Fibroblast of mammary gland (primary cell): ENCODE measurements around the gene DYNC1I1.

Experiments used
- DNase-seq: peaks from one replicate; pipeline ENCODE4 v3.0.0-alpha.2; 2010; ENCODE audit warnings: low read depth
- H3K4me3 ChIP-seq: 2 replicates; pipeline ENCODE4 v1.5.1; 2011; ENCODE audit warnings: low read depth, mild to moderate bottlenecking, low read length, moderate library complexity; ENCODE audit not compliant: control insufficient read depth
- CTCF ChIP-seq: conservative IDR thresholded peaks from 2 replicates; pipeline ENCODE4 v1.5.1; 2011; ENCODE audit warnings: low read depth, low read length, inconsistent platforms; ENCODE audit not compliant: control insufficient read depth, insufficient read depth

The DYNC1I1 gene

DNA sequence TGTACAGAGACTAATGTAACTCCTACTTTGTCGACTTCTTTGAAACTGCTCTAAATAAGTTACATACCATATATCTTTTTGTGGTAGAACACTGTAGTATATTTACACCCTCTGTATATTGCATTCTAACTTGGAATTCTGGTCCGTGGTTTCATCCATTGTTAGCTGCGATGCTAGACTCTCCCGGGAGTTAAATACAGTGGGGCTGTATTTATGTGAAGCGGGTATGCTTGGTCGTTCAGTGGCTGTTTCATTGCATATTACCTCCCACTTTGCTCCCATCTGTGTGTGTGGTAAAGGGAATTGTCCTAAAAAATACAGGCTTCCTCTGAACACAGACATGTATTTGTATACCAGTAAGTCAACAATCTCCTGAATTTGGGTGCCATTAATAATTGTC is 318.4 kb downstream of the DYNC1I1 start:
- H3K4me3 ChIP-seq, result no peak overlapping the region
- no peak for TF ChIP-seq CTCF
- DNase-seq, result no peak

DNA sequence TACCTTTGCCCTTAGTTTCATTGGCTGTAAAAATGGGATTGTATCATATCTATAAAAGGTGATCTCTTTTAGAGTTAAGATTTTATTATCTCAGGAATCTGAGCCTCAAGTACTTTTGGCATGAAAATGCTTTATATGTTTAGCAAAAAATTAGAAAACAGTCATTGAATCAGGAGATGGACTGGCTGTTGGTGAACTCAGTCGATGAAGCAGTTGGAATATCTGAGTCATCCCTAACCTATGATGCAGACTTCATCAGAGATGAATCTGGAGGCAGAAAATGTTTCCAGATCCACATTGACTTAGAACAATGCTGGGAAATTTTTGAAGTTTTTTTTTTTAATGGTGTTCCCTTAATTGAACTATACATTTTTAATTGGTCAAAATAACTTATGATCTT is 321.1 kb downstream of the DYNC1I1 start:
- no peak overlapping the region for H3K4me3 ChIP-seq
- TF ChIP-seq CTCF, result no peak
- DNase-seq, result peak; percentile 94

DNA sequence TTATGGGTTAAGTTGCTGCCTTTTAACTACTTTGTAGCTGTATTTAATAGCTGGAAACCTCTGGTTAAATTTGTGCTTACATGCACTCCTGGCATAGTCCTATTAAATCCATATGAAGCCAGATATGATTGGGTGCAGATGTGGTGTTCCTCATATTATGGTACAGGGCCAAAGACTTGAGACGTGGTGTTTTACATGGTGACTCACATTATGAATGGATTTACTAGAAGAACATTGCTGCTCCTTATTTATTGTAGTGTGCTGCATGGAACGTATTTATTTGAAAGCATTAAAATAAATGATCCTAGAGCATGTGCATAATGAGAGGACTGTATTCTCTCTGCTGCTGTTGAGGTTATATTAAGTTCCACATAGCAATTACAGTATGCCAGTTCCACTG is 325.5 kb downstream of the DYNC1I1 start:
- no peak for TF ChIP-seq CTCF
- peak; percentile 91 for DNase-seq
- no peak overlapping the region for H3K4me3 ChIP-seq

DNA sequence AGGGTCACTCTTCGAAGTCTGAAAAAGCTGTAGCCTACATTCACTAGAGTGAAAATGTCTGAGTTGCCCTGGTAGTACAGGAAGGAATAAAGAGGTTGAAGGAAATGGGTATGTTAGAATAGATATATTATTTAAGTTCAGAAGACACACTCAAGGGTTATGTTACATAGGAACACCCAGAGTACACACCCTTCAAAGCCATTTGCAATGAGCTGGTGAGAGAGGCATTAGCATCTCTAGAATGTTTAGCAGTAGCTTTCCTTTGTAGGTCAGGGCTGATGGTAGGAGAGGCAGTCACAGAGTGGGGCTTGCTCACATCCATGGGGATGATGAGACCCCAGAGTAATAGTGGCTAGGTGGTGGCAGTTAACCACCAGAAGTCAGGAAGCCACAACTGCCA is 328.4 kb downstream of the DYNC1I1 start:
- no peak overlapping the region for H3K4me3 ChIP-seq
- no peak for DNase-seq
- TF ChIP-seq CTCF, result no peak

DNA sequence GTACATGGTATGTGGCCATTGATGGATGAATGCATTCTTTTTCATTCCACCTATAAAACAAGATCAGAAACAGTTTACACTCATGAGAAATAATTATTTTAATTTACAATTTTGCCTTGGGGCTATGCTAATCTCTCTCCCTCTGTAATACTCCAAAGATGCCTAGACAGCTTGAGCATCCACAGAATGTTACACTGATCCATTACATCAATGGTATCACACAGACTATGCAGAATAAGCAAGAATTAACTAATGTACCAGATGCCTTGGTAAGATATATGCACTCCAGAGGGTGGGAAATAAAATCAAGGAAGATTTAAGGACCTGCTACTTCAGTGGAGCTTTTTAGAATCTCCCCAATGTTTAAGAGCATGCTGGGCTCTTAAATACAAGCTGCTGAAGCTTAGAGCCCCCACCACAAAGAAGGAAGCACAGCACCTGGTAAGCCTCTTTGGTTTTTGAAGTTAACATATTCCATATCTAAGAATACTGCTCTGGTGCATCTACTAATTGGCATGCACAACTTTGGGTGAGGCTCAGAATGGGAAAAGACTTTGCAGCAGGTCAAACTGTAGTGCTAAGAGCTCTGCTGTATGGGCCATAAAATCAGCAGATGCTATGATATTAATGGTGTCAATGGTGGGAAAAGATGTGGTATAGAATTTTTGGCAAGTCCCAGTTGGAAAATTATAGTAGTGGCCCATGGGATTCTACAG is 329.9 kb downstream of the DYNC1I1 start:
- TF ChIP-seq CTCF, result no peak
- no peak for DNase-seq
- no peak overlapping the region for H3K4me3 ChIP-seq

DNA sequence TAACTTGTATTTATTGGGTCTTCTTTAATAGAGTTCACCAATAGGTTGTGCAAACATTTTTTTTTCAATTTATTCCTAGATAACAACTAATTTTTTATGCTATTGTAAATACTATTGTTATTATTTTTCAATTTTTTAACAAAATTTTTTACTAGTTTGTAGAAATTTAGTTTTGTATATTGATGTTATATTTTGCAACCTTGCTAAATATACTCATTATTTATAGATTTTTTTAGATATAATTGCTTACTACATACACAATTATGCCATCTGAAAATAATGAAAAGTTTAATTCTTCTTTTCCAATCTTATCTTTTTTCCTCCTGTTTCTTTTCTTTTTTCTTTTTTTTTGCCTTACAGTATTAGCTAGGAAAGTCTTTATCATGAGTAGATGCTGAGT is 332.6 kb downstream of the DYNC1I1 start:
- H3K4me3 ChIP-seq, result no peak overlapping the region
- no peak for TF ChIP-seq CTCF
- no peak for DNase-seq

DNA sequence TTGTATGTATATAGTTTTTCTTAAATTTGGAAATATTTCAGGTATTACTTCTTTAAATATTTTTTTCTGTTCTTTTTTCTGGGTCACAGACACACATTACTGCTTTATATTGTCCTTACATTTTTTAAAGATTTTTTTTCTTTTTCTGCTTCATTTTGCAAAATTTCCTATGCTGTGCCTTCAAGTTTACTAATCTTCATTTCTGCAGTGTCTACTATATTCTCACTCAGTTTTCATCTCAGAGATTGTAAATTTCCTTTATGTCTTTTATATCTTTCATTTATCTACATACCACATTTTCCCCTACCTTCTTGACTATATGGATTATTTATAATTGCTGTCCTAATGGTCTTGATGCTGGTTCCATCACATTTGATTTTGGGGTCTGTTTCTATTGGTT is 339.1 kb downstream of the DYNC1I1 start:
- TF ChIP-seq CTCF, result no peak
- H3K4me3 ChIP-seq, result no peak overlapping the region
- no peak for DNase-seq
